Glomerular endothelial cell (primary cell): ENCODE measurements around the gene PIGM. TPM values are rescaled to one million over a fixed set of nuclear protein-coding genes. Genes with fewer than 3 reads are reported as not detected.
"Not testable (repeated sequence)": the region's sequence is repeated elsewhere in the genome, so short reads cannot be mapped to it uniquely, and the experiment has no call there.

Experiments used
- DNase-seq: peaks from one replicate; pipeline ENCODE4 v3.0.0-alpha.2; 2011; ENCODE audit warnings: low read depth, low spot score; ENCODE audit errors: extremely low read depth
- total RNA-seq: library from RNA; depleted of rRNA; stranded (reverse); fragments of >200 nt; gene quantifications from 2 replicates; pipeline ENCODE4 v1.2.3, GENCODE V29; 2015

The PIGM gene
- total RNA-seq, 1 donor from 2014 or later: 3.2 TPM

DNA sequence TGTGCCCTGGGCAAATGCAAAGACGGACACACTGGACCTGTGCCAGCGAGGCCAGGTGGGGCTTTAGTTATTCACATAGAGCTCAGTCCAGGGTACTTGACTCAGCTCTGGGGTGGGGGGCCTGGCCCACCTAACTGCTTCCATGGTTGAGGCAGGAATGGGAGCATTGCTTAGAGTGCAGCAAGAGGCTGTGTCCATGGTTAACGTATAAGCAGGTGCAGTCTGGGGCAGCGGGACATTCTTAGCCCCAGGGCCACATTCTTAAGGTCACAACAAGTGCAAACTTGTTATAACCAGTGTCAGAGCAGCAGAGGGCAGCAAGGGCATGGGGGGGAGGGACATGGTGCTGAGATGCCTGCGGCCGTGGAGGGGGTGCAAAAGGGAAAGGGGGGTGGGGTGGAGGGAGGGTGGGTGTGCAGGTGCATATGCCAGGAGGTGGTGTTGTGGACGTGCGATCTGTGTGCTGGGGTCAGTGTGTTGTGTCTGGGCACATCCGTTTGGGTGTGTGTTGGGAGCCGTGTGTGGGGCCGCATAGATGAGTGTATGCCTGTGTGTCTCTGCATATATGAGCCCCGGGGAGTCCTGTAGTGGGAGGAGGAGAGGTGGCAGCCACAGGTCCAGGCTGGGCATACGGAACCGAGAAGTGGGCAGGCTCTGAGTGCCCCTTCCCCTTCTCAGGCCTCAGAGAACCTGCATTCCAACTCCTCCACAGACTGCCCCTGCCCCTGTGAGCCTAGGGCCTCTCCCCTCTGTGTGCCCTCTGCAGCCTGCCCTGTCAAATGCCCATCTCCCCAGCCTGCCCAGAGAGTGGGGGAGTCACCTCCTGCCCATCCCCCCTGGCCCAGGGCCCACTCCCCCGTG is 29.8 kb upstream of the PIGM start:
- no peak for DNase-seq

DNA sequence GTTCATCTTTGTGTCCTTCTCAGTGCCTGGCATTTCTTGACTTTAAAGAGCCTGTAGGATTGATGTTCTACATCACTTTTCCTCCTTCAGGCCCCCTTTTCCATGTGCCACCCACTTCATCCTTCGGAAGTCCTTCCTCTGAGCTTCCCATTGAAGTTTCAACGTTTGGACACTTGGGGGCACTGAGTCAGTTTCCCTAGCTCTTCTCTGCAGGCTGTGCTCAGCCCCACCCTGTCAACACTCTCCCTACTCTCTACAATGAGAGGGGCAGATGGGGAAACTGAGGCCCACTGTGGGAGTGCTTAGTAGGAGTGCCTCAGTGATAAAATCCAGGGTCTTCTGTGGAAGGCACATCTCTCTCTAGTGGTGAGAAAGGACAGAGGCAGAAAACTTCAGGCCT is 26.3 kb upstream of the PIGM start:
- no peak for DNase-seq

DNA sequence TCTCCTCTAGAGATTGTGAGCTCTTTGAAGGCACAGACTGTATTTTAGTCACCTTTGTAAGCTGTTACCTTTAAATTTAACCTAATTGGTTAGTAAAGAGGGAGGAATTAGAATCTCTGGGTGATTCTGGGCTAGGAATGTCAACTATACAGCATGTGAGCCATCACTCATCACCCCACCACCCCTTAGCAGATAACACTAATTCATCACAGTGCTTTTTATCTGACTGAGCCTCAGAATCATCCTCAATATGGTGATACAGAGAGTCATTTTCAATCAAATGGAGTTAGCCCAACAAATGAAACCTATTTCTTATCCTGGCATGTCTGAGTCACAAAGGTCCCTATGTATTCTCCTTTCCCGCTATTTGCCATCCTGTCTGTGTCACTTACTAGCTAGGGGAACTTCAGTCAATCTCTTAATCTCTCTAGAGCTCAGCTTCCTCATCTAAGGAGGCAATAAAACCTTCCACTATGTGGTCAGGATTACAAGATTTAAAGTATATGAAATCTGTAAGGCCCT is 24.9 kb upstream of the PIGM start:
- DNase-seq: no peak

DNA sequence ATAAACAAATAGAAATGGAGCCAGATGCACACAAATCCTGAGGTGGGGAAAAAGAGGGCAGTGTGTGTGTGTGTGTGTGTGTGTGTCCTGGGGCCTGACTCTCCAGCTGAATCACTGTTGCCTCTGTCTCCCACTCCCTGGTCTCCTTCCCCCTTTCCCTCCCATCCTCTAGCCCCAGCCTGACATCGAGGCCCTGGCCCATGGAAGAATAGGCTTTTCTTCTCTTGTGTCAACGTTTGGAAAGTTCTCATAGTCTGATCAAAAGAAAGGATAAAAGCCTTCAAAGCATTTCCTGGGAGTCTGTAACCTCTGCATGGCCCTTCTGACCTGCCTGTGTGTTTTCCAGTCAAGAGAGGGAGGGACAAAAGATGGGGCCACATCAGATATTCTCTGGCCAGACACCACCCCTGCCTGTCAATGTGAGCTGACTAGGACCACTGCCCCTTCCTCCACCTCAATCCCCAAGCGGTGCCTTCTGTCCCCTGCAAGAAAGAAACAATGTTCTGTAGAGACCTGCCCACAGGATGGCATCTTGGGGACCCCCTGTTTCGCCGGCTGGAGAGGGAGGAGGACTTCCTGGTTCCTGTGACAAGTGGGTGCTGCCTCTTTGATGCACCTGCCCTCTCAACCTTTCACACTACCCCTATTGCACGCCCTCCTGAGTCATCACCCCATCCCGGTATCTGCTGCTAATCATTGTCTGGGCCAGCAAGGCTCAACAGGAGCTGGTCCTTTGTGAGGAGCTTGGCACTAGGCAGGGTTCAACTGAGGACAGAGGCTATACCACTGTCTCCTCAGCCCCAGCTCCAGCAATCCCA is 22.0 kb upstream of the PIGM start:
- DNase-seq: no peak

DNA sequence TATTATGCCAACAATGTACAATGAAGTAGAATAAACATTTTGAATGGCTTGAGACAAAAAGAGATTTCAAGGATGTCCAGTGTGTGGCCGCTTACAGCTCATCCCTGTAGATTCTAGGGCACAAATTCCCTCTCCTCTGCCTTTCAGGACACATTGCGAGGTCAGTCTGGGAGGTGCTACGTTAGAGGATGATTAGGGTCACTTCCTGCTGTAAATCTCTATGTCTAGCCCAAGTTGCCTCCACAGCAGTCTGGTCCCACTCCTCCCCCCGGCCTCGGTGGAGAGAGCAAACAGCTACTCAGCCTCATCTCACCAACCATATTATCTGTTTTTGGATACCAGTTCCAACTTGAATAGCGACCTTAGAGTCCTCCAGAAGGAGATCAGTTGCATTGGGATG is 21.1 kb upstream of the PIGM start:
- no peak for DNase-seq

DNA sequence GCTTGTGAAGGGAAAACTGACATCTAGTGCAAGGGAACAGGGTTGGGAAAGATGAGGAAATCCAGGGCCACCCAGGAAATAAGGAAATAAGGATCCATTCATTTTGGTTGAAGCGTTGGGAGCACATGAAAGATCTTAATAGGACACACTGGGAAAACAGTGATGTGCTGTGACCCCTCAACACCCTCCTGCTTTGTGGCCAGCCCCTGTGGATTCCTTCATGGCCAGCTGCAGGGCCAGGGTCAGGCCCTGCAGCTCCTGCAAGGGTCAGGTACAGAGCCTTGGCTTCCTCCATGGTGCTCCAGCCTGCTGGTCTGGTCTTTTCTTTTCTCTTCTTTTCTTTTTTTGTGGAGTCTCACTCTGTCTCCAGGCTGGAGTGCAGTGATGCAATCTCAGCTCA is 18.8 kb upstream of the PIGM start:
- no peak for DNase-seq

DNA sequence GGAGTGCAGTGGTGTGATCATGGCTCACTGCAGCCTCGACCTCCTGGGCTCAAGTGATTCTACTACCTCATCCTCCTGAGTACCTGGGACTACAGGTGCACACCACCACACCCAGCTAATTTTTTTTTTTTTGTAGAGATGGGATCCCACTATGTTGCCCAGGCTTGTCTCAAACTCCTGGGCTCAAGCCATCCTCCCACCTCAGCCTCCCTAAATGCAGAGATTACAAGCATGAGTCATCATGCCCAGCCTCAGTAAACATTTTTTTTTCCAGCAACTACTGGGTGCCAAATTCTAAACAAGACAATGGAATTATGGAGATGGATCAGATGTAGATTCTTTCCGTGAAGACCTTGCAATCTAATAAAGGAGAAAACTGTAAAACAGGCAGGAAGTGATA is 18.4 kb upstream of the PIGM start:
- not testable (repeated sequence) for DNase-seq

DNA sequence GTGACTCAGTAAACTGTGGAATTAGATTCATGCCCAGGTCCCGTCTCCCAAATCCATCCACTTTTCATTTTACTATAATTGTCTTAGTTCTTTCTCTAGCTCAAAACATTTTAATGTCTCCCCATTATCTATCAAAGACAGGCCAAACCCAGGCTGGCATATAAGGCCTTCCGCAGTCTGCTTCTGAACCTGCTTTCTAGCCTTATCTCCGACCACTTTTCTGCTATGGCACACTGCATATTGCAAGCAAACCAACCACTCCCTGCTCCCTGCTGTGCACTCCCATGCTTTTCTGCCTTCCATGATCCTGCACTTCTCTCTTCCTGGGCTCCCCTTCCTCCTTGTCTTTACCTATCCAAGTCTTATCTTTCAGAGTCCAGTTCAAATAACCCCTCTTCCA is 17.3 kb upstream of the PIGM start:
- no peak for DNase-seq

DNA sequence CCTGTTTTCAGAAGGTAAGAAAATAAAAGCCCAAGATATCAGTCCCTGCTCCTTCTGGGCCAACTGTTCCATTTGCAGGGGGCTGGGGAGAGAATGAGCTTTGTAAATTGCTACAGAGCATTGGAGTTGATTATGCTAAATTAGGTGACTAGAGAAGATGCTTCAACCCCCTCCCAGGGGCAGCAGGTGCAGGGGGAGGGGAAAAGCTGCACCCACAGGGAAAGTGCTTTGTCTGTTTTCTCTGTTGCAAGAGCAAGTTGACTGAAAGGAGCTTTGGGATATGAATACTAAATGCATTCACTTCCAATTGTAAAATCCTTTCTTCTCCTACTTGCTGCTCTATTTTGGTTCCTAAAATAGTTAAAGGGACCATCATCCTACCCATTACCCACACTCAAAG is 16.5 kb upstream of the PIGM start:
- no peak for DNase-seq

DNA sequence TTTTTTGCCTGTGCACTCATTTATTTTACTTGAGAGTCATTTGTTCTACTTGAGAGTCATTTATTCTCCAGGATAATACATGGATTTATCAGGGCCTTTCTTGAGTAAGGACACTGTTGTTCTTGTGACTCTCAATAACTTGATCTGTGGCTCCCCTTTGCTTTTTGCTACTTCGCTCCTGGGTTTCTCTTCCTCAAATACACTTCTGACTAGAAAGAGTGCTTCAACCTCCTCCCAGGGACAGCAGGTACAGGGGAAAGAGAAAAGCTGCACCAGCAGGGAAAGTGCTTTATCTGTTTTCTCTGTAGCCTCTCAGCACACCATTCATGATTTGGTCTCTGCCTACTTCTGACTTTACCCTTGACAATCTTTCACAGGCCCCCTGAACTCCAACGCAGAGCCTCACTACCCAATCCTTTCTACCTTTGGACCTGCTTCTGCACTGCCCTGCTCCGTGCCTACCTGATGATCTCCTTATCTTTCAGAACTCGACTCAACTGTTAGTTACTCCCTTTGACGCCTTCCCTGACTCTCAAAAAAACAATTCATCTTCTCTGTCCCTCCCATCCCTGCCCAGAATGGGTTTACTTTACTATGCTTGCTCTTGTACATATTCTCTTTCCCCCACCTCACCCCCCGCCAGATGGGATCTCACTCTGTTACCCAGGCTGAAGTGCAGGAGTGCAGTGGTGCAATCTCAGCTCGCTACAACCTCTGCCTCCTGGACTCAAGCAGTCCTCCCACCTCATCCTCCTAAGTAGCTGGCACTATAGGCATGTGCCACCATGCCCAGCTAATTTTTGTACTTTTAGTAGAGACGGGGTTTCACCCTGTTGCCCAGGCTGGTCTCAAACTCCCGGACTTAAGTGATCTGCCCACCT is 15.6 kb upstream of the PIGM start:
- DNase-seq: no peak

DNA sequence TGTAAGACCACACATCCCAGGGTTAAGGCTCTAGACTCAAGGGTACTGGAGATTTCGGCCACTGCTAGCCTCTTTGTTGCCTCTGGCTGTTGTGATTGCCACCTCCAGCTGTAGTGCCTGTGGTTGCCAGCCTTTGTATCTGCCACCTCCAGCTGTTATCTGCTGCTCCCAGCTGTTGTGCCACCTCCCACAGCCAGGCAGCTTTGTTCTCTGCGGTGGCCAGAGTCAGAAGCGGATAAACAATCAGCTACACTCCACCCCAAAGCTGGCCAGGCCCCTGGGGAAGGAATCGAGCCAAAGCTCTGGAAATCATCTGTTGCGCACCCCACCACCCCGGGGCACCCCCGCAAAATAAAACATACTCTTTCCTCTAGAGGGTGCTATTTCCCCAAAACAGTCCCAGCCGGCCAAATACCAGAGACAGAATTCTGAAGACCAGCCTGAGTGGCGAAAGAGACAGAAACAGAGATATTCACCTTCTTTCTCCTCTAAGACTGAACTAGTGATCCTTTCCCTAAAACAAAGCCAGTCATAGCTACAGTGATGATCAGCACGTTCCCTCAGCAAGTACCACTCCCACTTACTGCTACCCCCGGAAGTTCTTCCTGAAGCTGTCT is 14.8 kb upstream of the PIGM start:
- no peak for DNase-seq

DNA sequence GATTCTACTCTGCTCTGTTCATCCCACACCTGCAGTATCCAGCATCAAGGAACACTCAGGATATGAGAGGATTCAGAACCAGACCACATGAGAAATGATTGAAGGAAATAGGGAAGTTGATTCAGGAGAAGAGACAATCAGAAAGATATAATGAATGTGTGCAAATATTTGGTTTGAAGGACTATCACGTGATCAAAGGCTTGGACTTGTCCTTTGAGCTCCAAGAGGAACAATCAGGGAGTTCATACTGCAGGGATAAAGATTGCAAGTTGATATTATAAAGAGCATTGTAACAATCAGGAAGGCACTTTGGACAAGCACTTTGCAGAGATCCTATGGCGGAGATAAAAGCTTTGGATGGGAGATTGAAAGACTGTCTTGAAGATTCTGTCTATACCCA is 13.9 kb upstream of the PIGM start:
- DNase-seq: no peak

DNA sequence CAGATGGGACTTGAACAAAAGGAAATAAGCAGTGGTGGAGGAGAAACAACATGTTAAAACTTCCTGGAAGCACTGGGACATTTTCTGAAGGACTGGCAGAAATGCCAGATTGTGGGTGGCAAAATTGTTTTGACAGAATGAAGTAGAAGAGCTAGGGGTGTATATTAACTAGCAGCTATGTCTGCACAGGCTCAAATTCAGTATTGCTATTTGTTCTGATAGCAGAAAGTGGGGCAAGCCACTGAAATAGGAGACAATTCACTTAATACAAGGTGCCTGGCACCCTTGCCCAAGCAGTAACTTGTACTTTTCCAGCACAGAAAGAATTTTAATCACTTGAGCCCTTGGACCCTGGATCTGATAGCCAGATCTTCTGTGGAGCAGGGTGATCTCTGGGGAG is 11.8 kb upstream of the PIGM start:
- DNase-seq: no peak

DNA sequence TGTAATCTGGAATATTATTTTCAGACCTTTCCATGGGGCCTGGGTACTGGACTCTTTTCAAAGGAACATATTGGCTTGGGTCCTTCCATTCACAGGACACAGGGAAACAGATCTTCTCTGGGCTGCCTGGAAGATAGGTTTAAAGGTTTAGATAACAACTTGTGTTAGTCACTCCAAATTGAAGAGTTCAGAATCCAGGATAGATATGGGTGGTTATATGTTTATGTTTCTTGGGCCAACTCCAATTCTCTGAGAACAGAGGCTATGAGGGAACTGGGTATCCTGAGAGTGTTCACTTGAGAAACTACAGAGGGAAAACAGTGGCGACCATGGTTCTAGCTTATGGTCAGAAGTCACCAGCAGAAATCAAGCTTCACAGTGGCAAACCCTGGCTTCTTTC is 8.7 kb upstream of the PIGM start:
- DNase-seq: no peak

DNA sequence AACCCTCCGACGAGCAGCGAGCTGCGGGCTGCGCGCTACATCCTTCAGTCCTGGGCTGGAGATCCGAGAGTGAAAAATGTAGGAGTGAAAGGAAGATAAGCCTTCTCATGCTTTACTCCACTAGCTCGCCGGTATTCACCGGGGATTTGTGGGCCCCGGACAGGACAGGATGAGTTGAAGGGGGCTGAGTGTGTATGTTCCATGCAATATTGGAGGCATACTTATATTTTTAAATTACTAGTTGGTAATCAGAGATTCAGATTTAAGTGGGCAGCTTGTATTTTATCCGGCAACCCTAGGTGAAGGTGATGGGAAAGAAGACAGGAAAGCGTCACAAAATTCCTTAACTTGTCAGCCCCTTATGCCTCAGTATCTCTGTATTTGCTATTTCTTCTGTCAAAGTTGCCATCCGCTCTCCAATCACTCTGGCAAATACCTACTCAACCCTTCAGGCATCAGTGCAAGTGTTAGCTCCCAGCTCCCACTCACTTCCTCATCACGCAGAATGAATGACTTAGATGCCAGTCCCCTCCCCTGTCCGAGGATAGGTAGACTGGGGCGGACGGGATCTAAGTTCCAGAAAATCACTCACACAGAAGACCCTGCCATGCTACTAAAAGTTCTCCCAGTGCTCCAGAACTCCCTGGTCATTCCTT is 503 bp upstream of the PIGM start:
- DNase-seq: no peak

DNA sequence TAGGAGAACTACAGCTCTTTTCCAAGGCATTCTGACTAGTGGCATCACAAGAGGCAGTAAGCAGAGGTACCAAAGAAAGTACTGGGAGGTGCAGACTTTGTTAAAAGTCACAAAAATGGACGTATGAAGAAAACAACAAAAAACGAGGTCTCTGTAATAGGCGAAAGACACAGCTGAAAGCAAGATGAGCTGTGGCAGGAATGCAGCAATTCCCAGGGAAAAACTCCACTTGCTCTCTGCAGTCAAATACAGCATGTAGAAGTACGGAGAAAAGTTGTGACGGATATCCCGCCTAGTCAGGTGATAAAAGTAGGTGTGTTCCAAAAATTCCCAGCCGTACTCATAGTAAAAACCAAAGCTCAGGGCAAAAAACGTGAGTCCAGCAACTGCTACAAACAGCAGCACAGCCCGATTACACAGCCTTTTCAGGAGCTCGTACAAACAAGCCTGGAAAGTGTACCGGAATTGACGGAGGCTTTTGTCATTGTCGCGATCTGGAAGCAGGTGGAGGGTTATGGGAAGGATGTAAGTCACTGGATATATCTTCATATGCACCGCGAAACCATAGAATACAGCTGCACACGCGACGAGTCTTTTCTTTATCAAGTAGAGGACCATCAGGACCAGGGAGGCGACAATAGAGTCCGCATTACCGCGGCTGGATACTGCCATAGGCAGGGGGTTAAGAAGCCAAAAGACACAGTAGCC is 979 bp downstream of the PIGM start:
- no peak for DNase-seq

DNA sequence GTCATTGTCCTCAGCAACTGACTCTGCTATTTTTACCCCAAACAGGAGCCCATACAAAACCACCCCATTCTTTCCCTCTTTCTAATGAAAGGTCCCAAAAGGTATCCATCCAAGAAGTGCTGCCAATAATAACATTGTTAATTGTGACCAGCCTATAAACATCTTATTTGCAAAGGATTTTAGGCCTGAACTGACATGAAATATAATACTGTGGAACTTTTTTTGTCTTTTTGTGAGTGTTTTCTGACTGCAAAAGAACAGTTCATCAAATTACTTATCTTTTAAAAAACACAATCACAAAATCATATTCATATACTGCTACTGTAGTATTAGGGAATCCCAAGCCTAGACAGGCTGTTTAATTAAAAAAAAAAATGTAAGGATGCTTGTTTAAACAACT is 3.4 kb downstream of the PIGM start:
- DNase-seq: no peak

DNA sequence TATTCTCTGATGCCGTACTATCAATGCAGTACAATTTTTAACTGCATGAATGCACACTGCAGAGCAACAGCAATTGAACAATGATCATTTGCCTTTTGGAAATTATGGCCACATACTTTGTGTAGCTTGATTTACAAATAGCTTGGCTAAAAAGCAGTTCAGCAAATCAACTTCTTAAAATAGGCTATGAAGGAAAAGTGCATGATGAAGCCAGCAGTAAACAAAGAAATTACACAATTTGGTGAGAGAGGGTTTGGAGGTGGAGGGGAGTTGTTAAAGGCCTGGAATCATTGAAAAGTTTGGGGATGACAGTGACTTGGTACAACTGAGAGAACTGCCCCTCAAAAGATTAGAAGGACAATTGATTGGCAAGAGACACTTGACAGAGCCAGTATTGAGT is 6.5 kb downstream of the PIGM start:
- no peak for DNase-seq

DNA sequence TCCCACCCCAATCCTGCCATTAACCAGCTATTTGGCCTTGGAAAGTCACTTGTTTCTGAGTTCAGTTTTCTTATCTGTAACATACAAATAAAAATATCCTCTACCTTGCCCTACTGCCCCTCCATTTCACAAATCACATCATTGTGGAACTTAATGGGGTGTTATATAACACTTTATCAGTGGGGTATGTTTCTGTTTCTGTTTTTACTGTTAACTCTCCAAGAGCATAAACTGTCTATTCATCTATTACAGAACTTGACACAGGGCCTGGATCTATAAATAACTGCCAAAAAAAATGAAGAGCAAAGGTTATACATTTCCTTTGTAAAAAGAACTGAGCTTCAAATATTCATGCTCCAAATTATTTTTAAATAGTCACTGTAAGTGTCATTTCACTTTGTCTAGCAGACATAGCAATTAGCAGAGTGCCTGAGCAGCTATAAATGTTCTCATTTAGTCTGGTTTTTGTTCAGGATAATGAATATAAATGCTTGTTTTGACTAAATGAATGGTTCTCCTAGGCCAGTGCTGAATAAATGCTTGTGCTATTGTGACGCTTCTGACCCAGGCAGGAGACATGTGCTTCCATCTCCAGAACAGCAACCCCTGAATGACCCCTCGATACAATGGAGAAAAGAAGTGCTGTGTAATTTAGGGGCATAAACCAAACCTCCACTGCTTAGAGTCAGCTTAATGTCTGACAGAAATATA is 7.4 kb downstream of the PIGM start:
- no peak for DNase-seq
